Vagina (tissue), 2 donors: ENCODE data around the gene GSG1L.

Experiments used
- POLR2A ChIP-seq, 2 donors: fragments of 450-650 bp; IDR thresholded peaks; one replicate each; pipeline ENCODE4 v1.6.1; 2017; ENCODE audit warnings: antibody characterized with exemption in 2 of 2, mild to moderate bottlenecking in 2 of 2, moderate library complexity in 2 of 2
- POLR2AphosphoS5 ChIP-seq, 2 donors: sonication (generic); formaldehyde crosslinking; IDR thresholded peaks; one replicate each; pipeline ENCODE4 v1.9.0; 2017; ENCODE audit warnings: antibody characterized with exemption in 2 of 2, mild to moderate bottlenecking in 2 of 2, low read depth in 1 of 2; ENCODE audit not compliant: insufficient read depth in 1 of 2
- TF ChIP-seq, protein P1 (sequence below), 3 experiments: fragments of 450-650 bp in 2 of 3; fragments of 200-600 bp in 1 of 3; sonication (generic) in 1 of 3; IDR thresholded peaks; one replicate each; pipeline ENCODE4 v1.5.1; 2017 to 2019; ENCODE audit warnings: antibody characterized with exemption in 3 of 3, mild to moderate bottlenecking in 2 of 3, moderate library complexity in 2 of 3

DNA sequence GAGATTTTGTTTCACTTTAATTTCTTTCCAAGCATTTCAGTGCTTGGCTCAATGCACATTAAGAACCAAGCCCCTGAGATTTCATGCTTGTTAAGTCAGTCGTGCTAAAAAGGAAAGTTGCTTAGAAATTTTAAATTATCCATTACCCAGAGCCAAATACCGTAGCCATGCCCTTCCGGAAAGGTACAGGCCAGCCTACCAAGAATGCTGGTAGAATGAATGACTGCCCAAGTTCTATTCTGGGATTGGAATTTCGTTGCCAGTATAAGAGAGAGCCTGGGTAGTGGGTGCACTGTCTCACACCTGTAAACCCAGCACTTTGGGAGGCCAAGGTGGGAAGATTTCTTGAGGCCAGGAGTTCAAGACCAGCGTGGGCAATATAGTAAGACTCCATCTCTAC lies 319.6 kb downstream of the GSG1L start:
- TF ChIP-seq, protein P1, sequence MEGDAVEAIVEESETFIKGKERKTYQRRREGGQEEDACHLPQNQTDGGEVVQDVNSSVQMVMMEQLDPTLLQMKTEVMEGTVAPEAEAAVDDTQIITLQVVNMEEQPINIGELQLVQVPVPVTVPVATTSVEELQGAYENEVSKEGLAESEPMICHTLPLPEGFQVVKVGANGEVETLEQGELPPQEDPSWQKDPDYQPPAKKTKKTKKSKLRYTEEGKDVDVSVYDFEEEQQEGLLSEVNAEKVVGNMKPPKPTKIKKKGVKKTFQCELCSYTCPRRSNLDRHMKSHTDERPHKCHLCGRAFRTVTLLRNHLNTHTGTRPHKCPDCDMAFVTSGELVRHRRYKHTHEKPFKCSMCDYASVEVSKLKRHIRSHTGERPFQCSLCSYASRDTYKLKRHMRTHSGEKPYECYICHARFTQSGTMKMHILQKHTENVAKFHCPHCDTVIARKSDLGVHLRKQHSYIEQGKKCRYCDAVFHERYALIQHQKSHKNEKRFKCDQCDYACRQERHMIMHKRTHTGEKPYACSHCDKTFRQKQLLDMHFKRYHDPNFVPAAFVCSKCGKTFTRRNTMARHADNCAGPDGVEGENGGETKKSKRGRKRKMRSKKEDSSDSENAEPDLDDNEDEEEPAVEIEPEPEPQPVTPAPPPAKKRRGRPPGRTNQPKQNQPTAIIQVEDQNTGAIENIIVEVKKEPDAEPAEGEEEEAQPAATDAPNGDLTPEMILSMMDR (IDR thresholded peaks at IDR 0.05): no peak
- TF ChIP-seq POLR2A (IDR thresholded peaks at IDR 0.05) (no peak), POLR2AphosphoS5 (IDR thresholded peaks at IDR 0.05; ENCODE audit: insufficient read depth in 1 of 2, low read depth in 1 of 2) (no peak)
